HepG2 (cell line): ENCODE measurements around the gene DOCK9. TPM values are rescaled to one million over a fixed set of nuclear protein-coding genes. Genes with fewer than 3 reads are reported as not detected.

ENCODE experiments used
- ATAC-seq: fragments of 200-7000 bp; cut with Tn5 transposase; 3 replicates; pipeline ENCODE4 v1.9.1; 2020; ENCODE audit warnings: mild to moderate bottlenecking, moderate library complexity
- BruUV-seq: library from RNA; stranded (reverse); fragments of 400-500 nt; replicated peaks from 2 replicates; lab custom pipeline; 2021; lab: Mats Ljungman, UMichigan
- CTCF ChIA-PET: fragments of 300-600 bp; formaldehyde crosslinking; extraction: SDS; loops from one replicate; lab custom pipeline; 2021; ENCODE audit warnings: low total read pairs, inconsistent platforms, low intra/inter-chr PET ratio; lab: Yijun Ruan, JAX
- POLR2A ChIA-PET: fragments of 350-600 bp; sonication (Branson Sonifier 250); formaldehyde crosslinking; loops from one replicate; lab custom pipeline; 2020; ENCODE audit warnings: antibody characterized with exemption, inconsistent platforms; lab: Yijun Ruan, JAX
- DNase-seq: peaks from one replicate; pipeline ENCODE4 v3.0.0-alpha.2; 2015; ENCODE audit warnings: low spot score
- FAIRE-seq: peaks from 3 replicates; lab custom pipeline; 2011; peaks lifted over from hg19 to GRCh38; lab: Jason Lieb, UNC
- H2AFZ ChIP-seq: one replicate; pipeline ENCODE4 v1.6.1; 2011; ENCODE audit warnings: low read length, inconsistent platforms
- H3K27ac ChIP-seq: fragments of 300-600 bp; 3 replicates; pipeline ENCODE4 v1.8.0; 2011; ENCODE audit warnings: mixed run types, mild to moderate bottlenecking, mixed read lengths, low read length, inconsistent platforms; ENCODE audit not compliant: insufficient read depth; ENCODE audit errors: extremely low read length
- H3K27me3 ChIP-seq, 2 experiments: fragments of 200-600 bp in 1 of 2; 2 replicates in 1 of 2; 3 replicates in 1 of 2; pipeline versions ENCODE4 v1.6.0 to v1.8.0; 2011; ENCODE audit warnings: low read length in 2 of 2, mild to moderate bottlenecking in 2 of 2, moderate library complexity in 2 of 2, inconsistent platforms in 1 of 2; ENCODE audit not compliant: insufficient read depth in 2 of 2, control insufficient read depth in 1 of 2
- H3K36me3 ChIP-seq, 2 experiments: fragments of 200-600 bp in 1 of 2; replicated peaks in 1 of 2; 2 replicates in 1 of 2; 3 replicates in 1 of 2; pipeline versions ENCODE4 v1.5.1 to v1.8.0; 2011; ENCODE audit warnings: low read length in 2 of 2, inconsistent platforms in 1 of 2; ENCODE audit not compliant: insufficient read depth in 2 of 2, control insufficient read depth in 1 of 2
- H3K4me1 ChIP-seq: 2 replicates; pipeline ENCODE4 v1.5.1; 2012; ENCODE audit warnings: low read length, inconsistent platforms; ENCODE audit not compliant: insufficient read depth
- H3K4me2 ChIP-seq: 2 replicates; pipeline ENCODE4 v1.6.0; 2011; ENCODE audit warnings: low read depth, low read length, inconsistent platforms
- H3K4me3 ChIP-seq, 3 experiments: fragments of 200-600 bp in 1 of 3; sonication (generic), shearing (Covaris generic) in 1 of 3; replicated peaks in 1 of 3; 2 replicates each; pipeline ENCODE4 v1.5.1; 2011 to 2016; ENCODE audit warnings: low read length in 3 of 3, inconsistent platforms in 2 of 3, low read depth in 2 of 3, mild to moderate bottlenecking in 2 of 3, control low read depth in 1 of 3, mixed read lengths in 1 of 3; ENCODE audit not compliant: insufficient read depth in 1 of 3
- H3K79me2 ChIP-seq: one replicate; pipeline ENCODE4 v1.6.1; 2011; ENCODE audit warnings: low read length, inconsistent platforms; ENCODE audit not compliant: insufficient read depth
- H3K9ac ChIP-seq: 2 replicates; pipeline ENCODE4 v1.6.0; 2011; ENCODE audit warnings: mild to moderate bottlenecking, low read depth, low read length, inconsistent platforms; ENCODE audit not compliant: insufficient read depth
- H3K9me3 ChIP-seq: 2 replicates; pipeline ENCODE4 v1.5.1; 2012; ENCODE audit warnings: mild to moderate bottlenecking, low read length
- H4K20me1 ChIP-seq: 2 replicates; pipeline ENCODE4 v1.6.0; 2011; ENCODE audit warnings: inconsistent platforms, mild to moderate bottlenecking, low read length, moderate library complexity; ENCODE audit not compliant: insufficient read depth
- CENPT ChIP-seq: sonication (generic); formaldehyde crosslinking; IDR thresholded peaks from 2 replicates; pipeline ENCODE4 v1.8.0; 2022; ENCODE audit warnings: low read depth, mild to moderate bottlenecking, moderate library complexity, missing genetic modification reagents
- EP300 ChIP-seq, 3 experiments: sonication (generic) in 1 of 3; formaldehyde crosslinking in 1 of 3; IDR thresholded peaks; 2 replicates each; pipeline versions ENCODE4 v1.5.1 to v1.6.1; 2011 to 2020; ENCODE audit warnings: low read depth in 2 of 3, low read length in 2 of 3, borderline replicate concordance in 1 of 3, improper control_type of control experiment in 1 of 3, mild to moderate bottlenecking in 1 of 3, missing genetic modification reagents in 1 of 3, moderate library complexity in 1 of 3
- MZF1 ChIP-seq: sonication (generic); formaldehyde crosslinking; IDR thresholded peaks from 2 replicates; pipeline ENCODE4 v1.8.1; 2023; ENCODE audit warnings: mild to moderate bottlenecking, missing genetic modification reagents, borderline replicate concordance
- POGZ ChIP-seq: sonication (generic); formaldehyde crosslinking; IDR thresholded peaks from 2 replicates; pipeline ENCODE4 v1.4.0; 2020; ENCODE audit warnings: mild to moderate bottlenecking, missing genetic modification reagents
- RBFOX2 ChIP-seq: fragments of 200-400 bp; formaldehyde crosslinking; IDR thresholded peaks from 2 replicates; pipeline ENCODE4 v1.6.1; 2017; ENCODE audit warnings: low read depth, mild to moderate bottlenecking, low read length
- SNRNP70 ChIP-seq: fragments of 200-400 bp; formaldehyde crosslinking; IDR thresholded peaks from 2 replicates; pipeline ENCODE4 v1.6.1; 2017; ENCODE audit warnings: mild to moderate bottlenecking, low read depth, low read length, moderate library complexity
- SYNCRIP ChIP-seq: fragments of 200-400 bp; formaldehyde crosslinking; IDR thresholded peaks from 2 replicates; pipeline ENCODE4 v1.6.1; 2018; ENCODE audit warnings: mild to moderate bottlenecking, low read depth, low read length; ENCODE audit not compliant: insufficient read depth
- ZBTB42 ChIP-seq: sonication (generic); formaldehyde crosslinking; IDR thresholded peaks from 2 replicates; pipeline ENCODE4 v1.5.0; 2020; ENCODE audit warnings: mild to moderate bottlenecking, missing genetic modification reagents
- ZNF12 ChIP-seq: sonication (generic); formaldehyde crosslinking; IDR thresholded peaks from 2 replicates; pipeline ENCODE4 v1.5.0; 2020; ENCODE audit warnings: missing genetic modification reagents
- ZNF563 ChIP-seq: sonication (generic); formaldehyde crosslinking; IDR thresholded peaks from 2 replicates; pipeline ENCODE4 v1.8.0; 2022; ENCODE audit warnings: mild to moderate bottlenecking, moderate library complexity, missing genetic modification reagents
- WGBS: methylation state at CpG from one replicate; pipeline ENCODE4 v1.1.6; 2017; ENCODE audit warnings: low lambda C conversion rate; 5-methylcytosine and 5-hydroxymethylcytosine counted together
- in situ Hi-C: cut with HindIII; loops from 2 replicates; pipeline ENCODE4 v1.10.0; 2017; ENCODE audit warnings: low pct_unique_long_range_greater_than_20kb; ENCODE audit not compliant: extremely low pct_ligation_motif_present
- intact Hi-C: fragments of 100-400 bp; cut with micrococcal nuclease; formaldehyde crosslinking; loops from one replicate; pipeline ENCODE4 v1.10.0; 2022; ENCODE audit not compliant: unreplicated experiment
- polyA plus RNA-seq, 8 experiments: library from polyadenylated mRNA; depleted of rRNA in 3 of 8; stranded (reverse) in 7 of 8; unstranded in 1 of 8; fragments of >200 nt; fragmentation: Illumina TruSeq in 4 of 8; extraction: Trizol in 4 of 8; gene quantifications; 2 replicates each; pipeline versions ENCODE4 v1.2.1 to v1.2.3, GENCODE V29; 2011 to 2016; ENCODE audit warnings: low read depth in 4 of 8, missing spikeins in 1 of 8, mixed read lengths in 1 of 8; ENCODE audit not compliant: insufficient read depth in 1 of 8
- total RNA-seq, 5 experiments: library from RNA; depleted of rRNA; stranded (reverse); fragments of >200 nt; fragmentation: Illumina TruSeq; extraction: Trizol; gene quantifications; 2 replicates each; pipeline ENCODE4 v1.2.3, GENCODE V29; 2016; ENCODE audit warnings: low read depth in 1 of 5
- TF ChIP-seq, protein P1 (sequence below): sonication (generic); formaldehyde crosslinking; IDR thresholded peaks from 2 replicates; pipeline ENCODE4 v1.8.1; 2022; ENCODE audit warnings: mild to moderate bottlenecking, missing genetic modification reagents

DOCK9 gene
- total and polyA plus RNA-seq, 2 of the 13 experiments (the other 11 are each of a cell fraction or from before 2014, with no cell fraction given): 0.44 to 0.97 TPM

GRCh38 chr13:98988277-98988676 lies 10.4 kb upstream of the DOCK9 start:
- no peaks in the 10 kb centered on the region for H3K27me3 ChIP-seq
- ChIA-PET CTCF (no interaction called here), POLR2A (no interaction called here)
- WGBS: 11% methylated on average over 5 of the region's 5 CpGs
- H3K9ac ChIP-seq: no peak overlapping the region
- no peak overlapping the region for H2AFZ ChIP-seq
- no peak for DNase-seq
- TF ChIP-seq MZF1 (no peak), SYNCRIP (no peak), RBFOX2 (no peak), POGZ (CRISPR knock-in tag) (no peak), ZNF563 (CRISPR knock-in tag) (no peak), ZBTB42 (CRISPR knock-in tag) (no peak), SNRNP70 (no peak), CENPT (no peak), EP300 (IDR thresholded peaks at IDR 0.05; ENCODE audit: low read depth in 2 of 2, low read length in 2 of 2) (no peak), EP300 (CRISPR knock-in tag; IDR thresholded peaks at IDR 0.05; ENCODE audit: borderline replicate concordance) (no peak), ZNF12 (CRISPR knock-in tag) (no peak)
- TF ChIP-seq, protein P1, sequence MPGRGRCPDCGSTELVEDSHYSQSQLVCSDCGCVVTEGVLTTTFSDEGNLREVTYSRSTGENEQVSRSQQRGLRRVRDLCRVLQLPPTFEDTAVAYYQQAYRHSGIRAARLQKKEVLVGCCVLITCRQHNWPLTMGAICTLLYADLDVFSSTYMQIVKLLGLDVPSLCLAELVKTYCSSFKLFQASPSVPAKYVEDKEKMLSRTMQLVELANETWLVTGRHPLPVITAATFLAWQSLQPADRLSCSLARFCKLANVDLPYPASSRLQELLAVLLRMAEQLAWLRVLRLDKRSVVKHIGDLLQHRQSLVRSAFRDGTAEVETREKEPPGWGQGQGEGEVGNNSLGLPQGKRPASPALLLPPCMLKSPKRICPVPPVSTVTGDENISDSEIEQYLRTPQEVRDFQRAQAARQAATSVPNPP (CRISPR knock-in tag): no peak
- no peaks in the 10 kb centered on the region for H3K36me3 ChIP-seq
- H3K79me2 ChIP-seq: no peaks in the 10 kb centered on the region
- no peak overlapping the region for H3K27ac ChIP-seq
- BruUV-seq: no TSS peak
- no peak overlapping the region for H3K4me2 ChIP-seq
- no peaks in the 10 kb centered on the region for H4K20me1 ChIP-seq
- in situ Hi-C loops (no loop called here), intact Hi-C loops (no loop called here)
- ATAC-seq: no peak
- no peak for FAIRE-seq
- H3K9me3 ChIP-seq: no peaks in the 10 kb centered on the region
- no peak overlapping the region for H3K4me3 ChIP-seq
- peaks cover 35% of the 10 kb centered on the region for H3K4me1 ChIP-seq
